Erythroblast (primary cell): ENCODE measurements around the gene DNAH14.
"Not testable (repeated sequence)": the region's sequence is repeated elsewhere in the genome, so short reads cannot be mapped to it uniquely, and the experiment has no call there.

Experiments used
- GATA1 ChIP-seq: IDR thresholded peaks from 2 replicates; pipeline ENCODE4 v1.6.1; 2011; ENCODE audit warnings: low read depth, mild to moderate bottlenecking, control low read depth, low read length, moderate library complexity
- POLR2A ChIP-seq: IDR thresholded peaks from 2 replicates; pipeline ENCODE4 v1.6.1; 2011; ENCODE audit warnings: mild to moderate bottlenecking, low read length

DNA sequence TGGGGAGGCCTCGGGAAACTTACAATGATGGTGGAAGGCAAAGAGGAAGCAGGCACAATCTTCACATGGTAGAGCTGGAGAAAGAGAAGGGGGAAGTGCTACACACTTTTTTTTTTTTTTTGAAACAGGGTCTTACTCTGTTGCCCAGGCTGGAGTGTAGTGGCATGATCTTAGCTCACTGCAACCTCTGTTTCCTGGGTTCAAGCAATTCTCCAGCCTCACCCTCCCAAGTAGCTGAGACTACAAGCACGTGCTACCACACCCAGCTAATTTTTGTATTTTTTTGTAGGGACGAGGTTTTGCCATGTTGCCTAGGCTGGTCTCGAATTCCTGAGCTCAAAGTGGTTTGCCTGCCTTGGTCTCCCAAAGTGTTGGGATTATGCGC is 48.2 kb upstream of the DNAH14 start:
- TF ChIP-seq POLR2A, GATA1: not testable (repeated sequence)
